Measurements from ENCODE around the gene SEPHS1.

GRCh38 chr10:13340626-13341376, 7.3 kb downstream of the SEPHS1 start:
- TF ChIP-seq CTCF (IDR thresholded peaks at IDR 0.05) (no peak), POLR2A (IDR thresholded peaks at IDR 0.05) (no peak)

All from right lobe of liver (tissue), 4 donors.